K562 (cell line): ENCODE measurements around the gene CRYBG2. TPM values are rescaled to one million over a fixed set of nuclear protein-coding genes. Genes with fewer than 3 reads are reported as not detected.
A peak's percentile ranks its signal among the peaks of the same experiment; 100 is the strongest.

Source experiments
- CBFA2T3 ChIP-seq: fragments of 450-650 bp; IDR thresholded peaks from 2 replicates; pipeline ENCODE4 v1.6.1; 2017
- CBX3 ChIP-seq, 2 experiments: IDR thresholded peaks; 1 replicate in 1 of 2; 2 replicates in 1 of 2; pipeline ENCODE4 v1.6.1; 2012; ENCODE audit warnings: inconsistent platforms in 2 of 2, low read length in 2 of 2, borderline replicate concordance in 1 of 2, control low read depth in 1 of 2
- CHD2 ChIP-seq: IDR thresholded peaks from 2 replicates; pipeline ENCODE4 v1.6.1; 2011; ENCODE audit warnings: low read depth, low read length
- CREB1 ChIP-seq, 2 experiments: sonication (generic) in 1 of 2; formaldehyde crosslinking in 1 of 2; IDR thresholded peaks; 2 replicates each; pipeline versions ENCODE4 v1.6.1 to v1.8.0; 2012 to 2022; ENCODE audit warnings: inconsistent platforms in 1 of 2, mild to moderate bottlenecking in 1 of 2, missing genetic modification reagents in 1 of 2, moderate library complexity in 1 of 2
- ETV5 ChIP-seq: sonication (generic); formaldehyde crosslinking; IDR thresholded peaks from 2 replicates; pipeline ENCODE4 v1.4.0; 2020; ENCODE audit warnings: low read depth, mild to moderate bottlenecking, missing genetic modification reagents
- GATA2 ChIP-seq: sonication (generic); formaldehyde crosslinking; IDR thresholded peaks from 2 replicates; pipeline ENCODE4 v1.4.0; 2020; ENCODE audit warnings: mild to moderate bottlenecking, missing genetic modification reagents
- KLF1 ChIP-seq: fragments of 450-650 bp; IDR thresholded peaks from 2 replicates; pipeline ENCODE4 v1.6.1; 2016; ENCODE audit warnings: missing genetic modification characterization, missing compliant biosample characterization
- KLF13 ChIP-seq: fragments of 450-650 bp; IDR thresholded peaks from 2 replicates; pipeline ENCODE4 v1.6.1; 2016; ENCODE audit warnings: missing genetic modification characterization, low read depth, mild to moderate bottlenecking, missing compliant biosample characterization, moderate library complexity, borderline replicate concordance
- MAFF ChIP-seq: IDR thresholded peaks from 2 replicates; pipeline ENCODE4 v1.6.1; 2012; ENCODE audit warnings: low read length, improper control_type of control experiment
- MEF2D ChIP-seq: conservative IDR thresholded peaks from 2 replicates; pipeline ENCODE4 v1.6.1; 2016; ENCODE audit warnings: low read depth, missing genetic modification characterization, missing compliant biosample characterization
- NCOA6 ChIP-seq: fragments of 450-650 bp; IDR thresholded peaks from 2 replicates; pipeline ENCODE4 v1.6.1; 2017; ENCODE audit warnings: mild to moderate bottlenecking
- RB1 ChIP-seq: fragments of 450-650 bp; IDR thresholded peaks from 2 replicates; pipeline ENCODE4 v1.6.1; 2017; ENCODE audit warnings: low read depth, mild to moderate bottlenecking
- RCOR1 ChIP-seq, 2 experiments: IDR thresholded peaks; 2 replicates each; pipeline ENCODE4 v1.6.1; 2012; ENCODE audit warnings: low read depth in 2 of 2, low read length in 2 of 2, borderline replicate concordance in 1 of 2, improper control_type of control experiment in 1 of 2
- RFX1 ChIP-seq: fragments of 450-650 bp; IDR thresholded peaks from 2 replicates; pipeline ENCODE4 v1.6.1; 2016; ENCODE audit warnings: mild to moderate bottlenecking, moderate library complexity
- SMAD3 ChIP-seq: fragments of 450-650 bp; formaldehyde crosslinking; conservative IDR thresholded peaks from 2 replicates; pipeline ENCODE4 v1.4.0; 2020; ENCODE audit warnings: mild to moderate bottlenecking
- SMAD4 ChIP-seq: fragments of 250-450 bp; sonication (Bioruptor Pico); conservative IDR thresholded peaks from 2 replicates; pipeline ENCODE4 v1.8.0; 2021; ENCODE audit warnings: inconsistent platforms, mild to moderate bottlenecking, moderate library complexity
- TEAD4 ChIP-seq, 2 experiments: sonication (generic) in 1 of 2; formaldehyde crosslinking in 1 of 2; IDR thresholded peaks; 2 replicates each; pipeline versions ENCODE4 v1.6.1 to v1.8.0; 2012 to 2022; ENCODE audit warnings: borderline replicate concordance in 1 of 2, inconsistent platforms in 1 of 2, low read length in 1 of 2, mild to moderate bottlenecking in 1 of 2, missing genetic modification reagents in 1 of 2
- THRAP3 ChIP-seq: fragments of 450-650 bp; IDR thresholded peaks from 2 replicates; pipeline ENCODE4 v1.6.1; 2016; ENCODE audit warnings: mild to moderate bottlenecking, inconsistent platforms, borderline replicate concordance
- ZNF57 ChIP-seq: fragments of 450-650 bp; formaldehyde crosslinking; IDR thresholded peaks from 2 replicates; pipeline ENCODE4 v1.4.0; 2020; ENCODE audit warnings: mild to moderate bottlenecking, moderate library complexity
- ZNF583 ChIP-seq: fragments of 250-450 bp; sonication (Bioruptor Pico); IDR thresholded peaks from 2 replicates; pipeline ENCODE4 v1.4.0; 2020
- ZNF699 ChIP-seq: fragments of 250-450 bp; sonication (Bioruptor Pico); IDR thresholded peaks from 2 replicates; pipeline ENCODE4 v1.8.0; 2021; ENCODE audit warnings: mild to moderate bottlenecking, moderate library complexity; ENCODE audit not compliant: insufficient replicate concordance
- polyA plus RNA-seq, 8 experiments: library from polyadenylated mRNA; depleted of rRNA in 4 of 8; stranded (reverse) in 5 of 8; unstranded in 3 of 8; fragments of >200 nt; fragmentation: Nextera tagmentation in 2 of 8; fragmentation: Illumina TruSeq in 1 of 8; extraction: Ambion mirVana in 2 of 8; extraction: Trizol in 1 of 8; gene quantifications; 2 replicates each; pipeline versions ENCODE4 v1.2.1 to v1.2.3, GENCODE V29; 2011 to 2014; ENCODE audit warnings: inconsistent platforms in 1 of 8, missing spikeins in 1 of 8
- total RNA-seq, 7 experiments: library from RNA; depleted of rRNA in 6 of 7; stranded (reverse); fragments of >200 nt in 6 of 7; fragmentation: Illumina TruSeq in 2 of 7; extraction: Trizol in 2 of 7; gene quantifications; 2 replicates each; pipeline versions ENCODE4 v1.2.1 to v1.2.3, GENCODE V29; 2011 to 2021; ENCODE audit warnings: low replicate concordance in 1 of 7
- TF ChIP-seq, protein P1 (sequence below), 2 experiments: fragments of 450-650 bp in 1 of 2; sonication (generic) in 1 of 2; formaldehyde crosslinking in 1 of 2; IDR thresholded peaks in 1 of 2; conservative IDR thresholded peaks in 1 of 2; 2 replicates each; pipeline versions ENCODE4 v1.6.1 to v1.8.1; 2016 to 2023; ENCODE audit warnings: mild to moderate bottlenecking in 2 of 2, moderate library complexity in 2 of 2, inconsistent platforms in 1 of 2, missing genetic modification reagents in 1 of 2
- TF ChIP-seq, protein P2 (sequence below): sonication (generic); formaldehyde crosslinking; IDR thresholded peaks from 2 replicates; pipeline ENCODE4 v1.9.0; 2022; ENCODE audit warnings: mild to moderate bottlenecking, missing genetic modification reagents
- TF ChIP-seq, protein P3 (sequence below): fragments of 250-450 bp; sonication (Bioruptor Pico); IDR thresholded peaks from 2 replicates; pipeline ENCODE4 v1.9.0; 2021; ENCODE audit warnings: mild to moderate bottlenecking, inconsistent platforms

Gene CRYBG2
- total and polyA plus RNA-seq, 9 of the 15 experiments (the other 6 are each of a cell fraction or from before 2014, with no cell fraction given), result 0.39 to 8.5 (median 3.7) TPM

DNA sequence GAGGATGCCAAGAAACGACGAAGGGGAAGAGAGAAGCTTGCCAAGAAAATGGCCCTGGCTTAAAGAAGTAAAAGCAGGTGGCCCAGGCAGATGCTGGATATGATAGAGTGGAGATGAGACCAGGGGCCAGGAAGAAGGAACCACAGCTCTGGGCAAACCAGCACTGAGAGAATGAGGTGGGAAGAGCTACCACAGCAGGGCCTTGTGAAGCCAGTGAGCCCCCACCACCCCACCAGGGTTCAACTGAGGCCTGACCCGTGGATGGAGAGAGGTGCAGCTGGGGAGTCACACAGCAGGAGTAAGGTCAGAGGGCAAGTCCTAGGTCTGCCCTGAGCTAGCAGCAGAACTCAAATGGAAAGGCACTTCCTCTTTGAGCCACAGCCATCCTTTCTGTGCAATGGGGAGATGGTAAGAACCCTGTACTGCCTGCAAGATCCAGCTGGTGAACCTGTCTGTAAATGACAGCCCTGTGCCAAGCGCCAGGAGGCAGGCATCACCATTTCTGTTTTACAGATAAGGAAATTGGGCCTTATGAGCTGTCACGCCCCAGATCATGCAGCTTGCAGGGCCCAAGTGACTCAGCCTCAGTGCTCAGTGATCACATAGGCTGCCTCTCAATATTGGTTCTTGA, 65.5 kb downstream of the CRYBG2 start (continued):
- TF ChIP-seq SMAD3 (0 out of 2 replicates have a peak, but pooled peaks have one; percentile 29), CREB1 (IDR thresholded peaks at IDR 0.05) (peak; percentile 10; the same call in 1 of the 2 replicates), CREB1 (CRISPR knock-in tag; IDR thresholded peaks at IDR 0.05) (no peak), GATA2 (CRISPR knock-in tag) (peak; percentile 66), MAFF (no peak), ETV5 (CRISPR knock-in tag) (peak; percentile 59; the same call in 1 of the 2 replicates), CBX3 (IDR thresholded peaks at IDR 0.05; ENCODE audit: borderline replicate concordance in 1 of 2, low read length in 2 of 2) (peak in 1 of 2 experiments; percentile 61; a peak in 1 of 3 replicates), CHD2 (no peak), RB1 (0 out of 2 replicates have a peak, but pooled peaks have one; percentile 20), NCOA6 (no peak), CBFA2T3 (peak; percentile 65), TEAD4 (IDR thresholded peaks at IDR 0.05; ENCODE audit: low read length) (peak; percentile 34; the same call in 1 of the 2 replicates), TEAD4 (CRISPR knock-in tag; IDR thresholded peaks at IDR 0.05; ENCODE audit: borderline replicate concordance) (no peak), MEF2D (tag) (no peak), ZNF57 (CRISPR knock-in tag) (no peak), KLF13 (tag) (0 out of 2 replicates have a peak, but pooled peaks have one; percentile 18), ZNF699 (CRISPR knock-in tag) (no peak), ZNF583 (CRISPR knock-in tag) (peak; percentile 72), RFX1 (no peak), RCOR1 (IDR thresholded peaks at IDR 0.05; ENCODE audit: borderline replicate concordance in 1 of 2, low read depth in 2 of 2, low read length in 2 of 2) (0 out of 4 replicates have a peak, but pooled peaks of 1 of the 2 experiments have one; percentile 40), SMAD4 (peak; percentile 48; the same call in 1 of the 2 replicates), KLF1 (tag) (0 out of 2 replicates have a peak, but pooled peaks have one; percentile 21), THRAP3 (no peak)
- TF ChIP-seq, protein P1, sequence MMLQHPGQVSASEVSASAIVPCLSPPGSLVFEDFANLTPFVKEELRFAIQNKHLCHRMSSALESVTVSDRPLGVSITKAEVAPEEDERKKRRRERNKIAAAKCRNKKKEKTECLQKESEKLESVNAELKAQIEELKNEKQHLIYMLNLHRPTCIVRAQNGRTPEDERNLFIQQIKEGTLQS (IDR thresholded peaks at IDR 0.05), result peak; percentile 60
- TF ChIP-seq, protein P1 (CRISPR knock-in tag; conservative IDR thresholded peaks at IDR 0.05), result no peak
- TF ChIP-seq, protein P2, sequence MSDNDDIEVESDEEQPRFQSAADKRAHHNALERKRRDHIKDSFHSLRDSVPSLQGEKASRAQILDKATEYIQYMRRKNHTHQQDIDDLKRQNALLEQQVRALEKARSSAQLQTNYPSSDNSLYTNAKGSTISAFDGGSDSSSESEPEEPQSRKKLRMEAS (CRISPR knock-in tag), result peak; percentile 8; the same call in 1 of the 2 replicates
- TF ChIP-seq, protein P3, sequence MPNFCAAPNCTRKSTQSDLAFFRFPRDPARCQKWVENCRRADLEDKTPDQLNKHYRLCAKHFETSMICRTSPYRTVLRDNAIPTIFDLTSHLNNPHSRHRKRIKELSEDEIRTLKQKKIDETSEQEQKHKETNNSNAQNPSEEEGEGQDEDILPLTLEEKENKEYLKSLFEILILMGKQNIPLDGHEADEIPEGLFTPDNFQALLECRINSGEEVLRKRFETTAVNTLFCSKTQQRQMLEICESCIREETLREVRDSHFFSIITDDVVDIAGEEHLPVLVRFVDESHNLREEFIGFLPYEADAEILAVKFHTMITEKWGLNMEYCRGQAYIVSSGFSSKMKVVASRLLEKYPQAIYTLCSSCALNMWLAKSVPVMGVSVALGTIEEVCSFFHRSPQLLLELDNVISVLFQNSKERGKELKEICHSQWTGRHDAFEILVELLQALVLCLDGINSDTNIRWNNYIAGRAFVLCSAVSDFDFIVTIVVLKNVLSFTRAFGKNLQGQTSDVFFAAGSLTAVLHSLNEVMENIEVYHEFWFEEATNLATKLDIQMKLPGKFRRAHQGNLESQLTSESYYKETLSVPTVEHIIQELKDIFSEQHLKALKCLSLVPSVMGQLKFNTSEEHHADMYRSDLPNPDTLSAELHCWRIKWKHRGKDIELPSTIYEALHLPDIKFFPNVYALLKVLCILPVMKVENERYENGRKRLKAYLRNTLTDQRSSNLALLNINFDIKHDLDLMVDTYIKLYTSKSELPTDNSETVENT, result 0 out of 2 replicates have a peak, but pooled peaks have one; percentile 16
